GM19395 (cell line): ENCODE results near the gene OSBP2.
"Not testable (repeated sequence)": the region's sequence is repeated elsewhere in the genome, so short reads cannot be mapped to it uniquely, and the experiment has no call there.

Experiments used
- ATAC-seq: cut with Tn5 transposase; IDR thresholded peaks from one replicate; pipeline ENCODE4 v1.9.1; 2021; ENCODE audit warnings: mild to moderate bottlenecking, moderate library complexity; ENCODE audit not compliant: unreplicated experiment

The OSBP2 gene

DNA sequence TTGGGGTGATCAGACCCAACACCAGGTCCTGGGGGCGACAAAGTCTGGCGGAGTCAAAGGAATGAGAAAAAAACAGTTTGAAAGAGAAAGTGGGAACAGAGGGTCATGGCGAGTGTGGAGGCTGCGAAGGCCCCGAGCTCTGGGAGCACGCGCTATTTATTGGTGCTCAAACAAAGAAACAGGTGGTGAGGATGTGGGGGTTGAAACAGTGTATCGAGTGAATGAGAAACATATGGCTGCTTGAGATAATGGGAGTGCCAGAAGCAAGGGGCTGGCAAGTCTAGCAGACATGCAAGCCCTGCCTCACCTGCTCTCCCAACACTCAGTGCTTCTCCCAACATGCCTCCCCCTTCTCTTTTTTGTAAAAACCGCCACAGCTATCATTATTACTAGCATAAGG lies 19.2 kb upstream of the OSBP2 start:
- no peak for ATAC-seq

DNA sequence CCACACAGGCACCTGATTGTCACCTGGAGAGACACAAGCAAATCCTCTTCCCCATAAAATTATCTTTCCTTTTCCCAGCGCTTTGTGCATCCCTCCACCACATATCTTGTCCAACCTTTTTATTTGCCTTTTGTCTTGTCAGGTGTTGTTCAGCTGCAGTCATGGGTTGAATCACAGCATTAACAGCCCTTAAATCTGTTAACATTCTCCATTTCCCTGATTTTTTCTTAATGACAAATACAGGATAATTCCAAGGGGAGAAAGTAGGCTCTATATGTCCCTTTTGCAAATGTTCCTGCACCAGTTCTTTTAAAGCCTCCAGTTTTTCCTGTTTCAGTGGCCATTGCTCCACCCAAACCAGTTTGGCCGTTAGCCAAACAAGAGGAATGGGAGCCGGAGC lies 18.1 kb upstream of the OSBP2 start:
- ATAC-seq = not testable (repeated sequence)

DNA sequence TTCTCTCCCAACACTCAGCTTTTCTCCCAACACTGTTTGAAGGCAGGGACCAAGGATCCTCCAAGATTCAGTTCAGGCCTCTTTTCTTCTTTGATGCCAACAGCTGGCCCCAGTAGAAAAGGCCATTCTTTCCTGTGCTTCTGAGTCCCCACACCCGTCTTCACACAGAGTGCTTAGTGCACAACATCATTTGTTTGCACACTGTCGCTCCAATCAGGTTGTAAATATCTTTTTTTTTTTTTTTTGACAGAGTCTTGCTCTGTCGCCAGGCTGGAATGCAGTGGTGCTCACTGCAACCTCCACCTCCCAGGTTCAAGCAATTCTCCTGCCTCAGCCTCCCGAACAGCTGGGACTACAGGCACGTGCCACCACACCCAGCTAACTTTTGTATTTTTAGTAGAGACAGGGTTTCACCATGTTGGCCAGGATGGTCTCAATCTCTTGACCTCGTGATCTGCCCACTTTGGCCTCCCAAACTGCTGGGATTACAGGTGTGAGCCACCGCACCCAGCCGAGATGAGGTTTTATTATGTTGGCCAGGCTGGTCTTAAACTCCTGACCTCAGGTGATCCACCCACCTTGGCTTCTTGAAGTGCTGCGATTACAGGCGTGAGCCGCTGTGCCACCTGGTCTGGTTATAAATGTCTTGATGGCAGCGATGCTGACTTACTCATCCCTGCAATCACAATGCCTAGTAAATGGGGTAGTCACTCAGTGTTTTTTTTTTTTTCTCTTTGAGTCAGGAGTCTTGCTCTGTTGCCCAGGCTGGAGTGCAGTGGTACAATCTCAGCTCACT lies 14.6 kb upstream of the OSBP2 start:
- not testable (repeated sequence) for ATAC-seq

GRCh38 chr22:30680991-30681770 lies 13.5 kb upstream of the OSBP2 start:
- ATAC-seq = no peak

- ATAC-seq = no peak
These were observed 12.8 kb upstream of the OSBP2 start for GRCh38 chr22:30681831-30682230.

- no peak for ATAC-seq
These were observed 9.5 kb upstream of the OSBP2 start for GRCh38 chr22:30685178-30685577.

- no peak for ATAC-seq
These were observed 7.3 kb upstream of the OSBP2 start for GRCh38 chr22:30687358-30687757.

- no peak for ATAC-seq
These were observed 5.1 kb upstream of the OSBP2 start for GRCh38 chr22:30689622-30690021.

- ATAC-seq = no peak
These were observed 3.5 kb upstream of the OSBP2 start for GRCh38 chr22:30691204-30691603.

GRCh38 chr22:30694171-30694639 lies 469 bp upstream of the OSBP2 start:
- no peak for ATAC-seq

- ATAC-seq = no peak
These were observed 727 bp downstream of the OSBP2 start for GRCh38 chr22:30695351-30695851.

DNA sequence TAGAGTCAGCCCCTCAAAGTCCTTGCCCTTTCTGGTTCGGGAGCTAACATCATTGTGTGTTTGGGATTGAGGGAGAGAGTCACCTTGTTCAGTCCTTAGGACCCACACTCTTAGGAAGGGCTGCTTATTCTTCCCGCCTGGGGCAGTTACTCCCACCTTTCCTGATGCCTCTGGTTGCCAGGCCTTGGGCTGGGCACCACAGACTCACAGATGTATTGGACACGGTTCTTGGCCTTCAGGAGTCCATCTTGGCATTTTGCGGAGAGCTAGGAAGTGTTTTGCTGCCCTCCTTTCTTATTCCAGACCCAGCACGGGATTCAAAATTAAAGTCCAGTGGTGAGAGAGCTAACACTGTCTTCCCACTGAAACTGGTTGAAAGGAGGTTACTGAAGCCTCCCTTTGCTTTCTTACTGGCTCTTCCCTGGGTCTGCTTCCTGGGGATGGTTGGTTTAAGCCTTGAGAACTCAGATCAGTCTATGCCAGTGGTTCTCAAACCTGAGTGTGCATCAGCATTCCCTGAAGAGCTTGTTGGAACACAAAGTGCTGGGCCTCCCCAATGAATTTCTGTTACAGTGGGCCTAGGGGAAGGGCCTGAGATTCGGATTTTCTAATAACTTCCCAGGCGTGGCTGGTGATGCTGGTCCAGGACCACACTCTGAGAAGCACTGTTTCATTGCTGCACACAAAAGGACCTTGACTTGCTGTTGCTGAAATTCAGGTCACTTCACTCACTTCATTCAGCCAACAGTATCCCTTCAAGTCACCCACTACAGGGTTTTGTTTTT lies 1.4 kb downstream of the OSBP2 start:
- no peak for ATAC-seq

GRCh38 chr22:30697975-30698374 lies 3.3 kb downstream of the OSBP2 start:
- no peak for ATAC-seq

DNA sequence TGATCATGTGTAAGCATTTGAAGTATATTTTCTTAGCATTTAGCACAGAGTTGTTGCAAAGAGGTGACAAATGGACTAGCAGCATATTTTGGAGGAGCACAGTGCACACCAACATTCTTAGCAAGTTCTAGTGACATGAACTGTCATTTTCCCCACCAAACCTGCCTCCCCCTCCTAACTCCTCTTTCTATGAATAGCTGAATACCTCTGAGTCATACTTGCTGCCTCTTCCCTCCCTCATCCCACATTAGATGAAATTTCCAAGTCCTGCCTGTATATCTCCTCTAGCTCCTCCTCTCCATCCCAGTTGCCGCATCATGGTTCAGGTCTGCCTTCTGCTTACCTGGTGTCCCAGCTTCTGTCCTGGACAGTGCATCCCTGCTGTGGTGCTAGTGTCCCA lies 7.2 kb downstream of the OSBP2 start:
- ATAC-seq = no peak

GRCh38 chr22:30702856-30703255 lies 8.2 kb downstream of the OSBP2 start:
- no peak for ATAC-seq

DNA sequence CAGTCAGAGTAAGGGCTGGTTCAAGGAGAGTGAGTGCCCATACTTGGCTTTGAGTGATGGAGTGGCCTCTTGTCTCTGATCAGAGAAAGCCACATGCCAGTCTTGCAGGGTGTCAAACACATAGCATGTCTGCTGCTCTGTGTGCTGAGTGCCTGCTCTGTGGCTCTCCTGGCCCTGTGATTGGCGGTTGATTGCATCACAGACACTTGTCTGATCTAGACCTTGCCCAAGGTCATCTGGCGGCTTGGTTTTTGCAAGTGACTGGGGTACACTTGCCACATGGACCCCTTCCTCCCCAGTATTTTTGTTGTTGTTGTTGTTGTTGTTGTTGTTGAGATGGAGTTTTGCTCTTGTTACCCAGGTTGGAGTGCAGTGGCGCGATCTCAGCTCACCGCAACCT lies 10.3 kb downstream of the OSBP2 start:
- ATAC-seq = no peak

DNA sequence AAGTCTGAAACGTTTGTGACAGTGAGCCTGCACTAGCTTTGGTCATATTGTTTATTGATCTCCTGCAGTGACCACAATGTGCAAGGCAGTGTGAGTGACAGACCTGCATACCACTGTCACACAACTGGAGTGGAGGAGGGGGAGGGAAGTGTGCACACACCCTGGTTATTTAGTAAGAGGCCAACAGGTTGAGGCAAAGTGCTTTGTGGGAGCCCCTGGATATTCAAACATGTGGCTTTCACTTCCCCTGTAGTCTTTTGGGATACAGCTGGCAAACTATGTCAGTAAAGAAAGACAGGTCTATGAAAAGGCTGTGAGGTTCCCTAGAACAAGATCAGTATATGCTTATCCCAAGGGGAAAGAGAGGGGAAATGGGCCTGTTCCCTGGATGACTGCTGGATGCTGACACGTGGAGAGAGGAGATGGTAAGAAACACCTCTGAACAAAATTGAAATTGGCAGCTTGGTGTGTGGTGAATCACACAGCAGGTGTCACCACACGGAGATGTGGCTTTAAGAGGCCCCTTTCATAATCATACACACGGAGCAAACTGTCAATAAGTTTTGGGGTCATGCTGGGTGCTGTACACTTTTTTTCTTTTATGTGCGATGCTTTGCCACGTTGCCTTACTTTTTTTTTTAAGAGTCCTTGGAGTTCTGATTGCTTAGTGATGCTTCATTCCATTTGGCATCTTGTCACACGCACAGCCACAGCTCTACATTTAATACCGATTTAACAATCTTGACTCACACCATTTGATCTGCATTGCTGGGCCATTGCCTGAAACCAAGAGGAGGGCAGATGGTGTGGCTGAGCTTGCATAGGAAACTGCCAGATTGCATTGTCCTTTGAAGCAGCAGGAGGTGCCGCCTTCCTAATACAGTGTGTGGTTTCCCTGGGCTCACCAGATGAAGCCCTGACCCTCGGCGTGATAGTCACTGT lies 11.3 kb downstream of the OSBP2 start:
- peak; percentile 72 for ATAC-seq

GRCh38 chr22:30709980-30710379 lies 15.3 kb downstream of the OSBP2 start:
- not testable (repeated sequence) for ATAC-seq

DNA sequence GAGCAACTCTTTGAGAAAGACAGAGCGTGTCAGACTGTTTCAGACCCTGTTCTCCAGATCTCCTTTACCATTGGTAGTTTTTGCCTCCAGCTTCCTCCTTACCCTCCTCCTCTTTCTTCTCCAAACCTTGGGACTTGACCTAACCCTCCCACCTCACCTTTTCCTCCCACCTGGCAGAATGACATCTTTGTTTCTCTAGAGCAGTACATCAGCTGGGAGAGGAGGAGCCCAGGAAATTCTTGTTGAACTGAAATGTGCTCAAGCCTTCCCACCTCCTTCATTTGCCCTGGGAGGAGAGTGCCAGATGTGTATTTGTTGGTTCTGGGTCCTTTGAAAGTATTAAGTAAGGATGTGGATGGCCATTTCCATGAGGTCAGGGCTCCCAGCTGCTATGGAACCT lies 17.4 kb downstream of the OSBP2 start:
- ATAC-seq = no peak

DNA sequence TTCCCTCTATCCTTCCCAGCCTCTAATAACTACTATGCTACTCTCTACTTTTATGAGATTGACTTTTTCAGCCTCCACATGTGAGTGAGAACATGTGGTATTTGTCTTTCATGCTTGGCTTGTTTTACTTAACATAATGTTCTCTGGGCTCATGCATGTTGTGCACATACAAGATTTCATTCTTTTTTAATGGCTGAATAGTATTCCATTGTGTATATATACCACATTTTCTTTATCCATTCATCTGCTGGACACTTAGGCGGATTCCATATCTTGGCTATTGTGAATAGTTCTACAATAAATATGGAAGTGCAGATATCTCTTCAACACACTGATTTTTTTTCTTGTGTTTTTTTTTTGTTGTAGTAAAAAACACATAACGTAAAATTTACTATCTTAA lies 19.4 kb downstream of the OSBP2 start:
- no peak for ATAC-seq
